Measurements from ENCODE around the gene PLAAT5. TPM values are rescaled to one million over a fixed set of nuclear protein-coding genes. Genes with fewer than 3 reads are reported as not detected.
A peak's percentile ranks its signal among the peaks of the same experiment; 100 is the strongest.

Gene PLAAT5
- total and polyA plus RNA-seq, 2 donors (not counting 1 experiment from before 2014, with no cell fraction given): 0.07 to 0.50 TPM

DNA sequence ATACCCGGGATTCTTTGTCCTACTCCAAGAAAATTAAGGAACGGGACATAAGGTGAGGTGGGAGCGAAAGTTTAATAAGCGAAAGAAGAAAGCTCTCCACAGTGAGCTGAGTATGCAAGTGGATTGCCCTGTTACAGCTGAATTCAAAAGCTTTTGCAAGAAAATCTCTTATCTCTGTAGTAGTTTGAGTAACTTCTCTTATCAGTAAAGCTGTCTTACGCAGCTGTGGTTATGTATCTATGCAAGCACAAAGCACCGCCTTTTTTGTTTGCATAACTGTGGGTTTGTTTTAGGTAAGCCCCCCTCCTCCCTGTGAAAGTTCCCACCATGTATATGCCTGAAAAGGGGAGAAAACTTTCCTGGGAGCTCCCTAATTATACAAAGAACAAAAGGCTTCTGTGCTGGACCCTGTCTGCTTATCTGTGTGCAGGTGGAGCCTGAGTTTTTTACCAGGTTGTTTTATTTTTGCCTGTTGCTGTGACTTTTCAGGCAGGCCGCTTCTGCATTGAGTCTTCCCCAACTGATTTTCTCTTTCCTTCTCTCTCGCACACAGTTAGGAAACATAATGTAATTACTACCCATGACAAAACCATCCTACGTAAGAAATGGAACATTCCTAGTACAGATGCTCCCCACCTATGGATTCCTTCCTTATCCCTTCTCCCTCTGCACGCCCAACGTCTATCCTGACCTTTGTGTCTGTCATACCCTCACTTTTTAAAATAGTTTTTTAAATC lies 837 bp upstream of the PLAAT5 start:
- no peaks in the 10 kb centered on the region for H3K79me2 ChIP-seq (ENCODE audit: control insufficient read depth, insufficient read depth, low read length)
- no peaks in the 10 kb centered on the region for H3K36me3 ChIP-seq (ENCODE audit: control insufficient read depth, insufficient read depth, low read length)
- H3K4me3 ChIP-seq (replicated peaks in 1 of 4; ENCODE audit: control extremely low read depth in 1 of 4, insufficient read depth in 1 of 4, low read depth in 3 of 4, low read length in 4 of 4): peak overlapping the region in 2 of 4 experiments; percentile 57 to 58
- H3K9me3 ChIP-seq (ENCODE audit: control insufficient read depth, insufficient read depth, low read depth, low read length): no peaks in the 10 kb centered on the region
- H3K27me3 ChIP-seq (ENCODE audit: control insufficient read depth, insufficient read depth, low read length): peaks cover 25% of the 10 kb centered on the region
- no peaks in the 10 kb centered on the region for H4K20me1 ChIP-seq (ENCODE audit: control insufficient read depth, extremely low read depth, insufficient read depth, low read length)
- no peaks in the 10 kb centered on the region for H3K4me1 ChIP-seq (ENCODE audit: control insufficient read depth, extremely low read depth, insufficient read depth, low read length)
- no peak for TF ChIP-seq EZH2 (IDR thresholded peaks at IDR 0.05; ENCODE audit: low read length, missing control alignments)
- TF ChIP-seq, protein P1, sequence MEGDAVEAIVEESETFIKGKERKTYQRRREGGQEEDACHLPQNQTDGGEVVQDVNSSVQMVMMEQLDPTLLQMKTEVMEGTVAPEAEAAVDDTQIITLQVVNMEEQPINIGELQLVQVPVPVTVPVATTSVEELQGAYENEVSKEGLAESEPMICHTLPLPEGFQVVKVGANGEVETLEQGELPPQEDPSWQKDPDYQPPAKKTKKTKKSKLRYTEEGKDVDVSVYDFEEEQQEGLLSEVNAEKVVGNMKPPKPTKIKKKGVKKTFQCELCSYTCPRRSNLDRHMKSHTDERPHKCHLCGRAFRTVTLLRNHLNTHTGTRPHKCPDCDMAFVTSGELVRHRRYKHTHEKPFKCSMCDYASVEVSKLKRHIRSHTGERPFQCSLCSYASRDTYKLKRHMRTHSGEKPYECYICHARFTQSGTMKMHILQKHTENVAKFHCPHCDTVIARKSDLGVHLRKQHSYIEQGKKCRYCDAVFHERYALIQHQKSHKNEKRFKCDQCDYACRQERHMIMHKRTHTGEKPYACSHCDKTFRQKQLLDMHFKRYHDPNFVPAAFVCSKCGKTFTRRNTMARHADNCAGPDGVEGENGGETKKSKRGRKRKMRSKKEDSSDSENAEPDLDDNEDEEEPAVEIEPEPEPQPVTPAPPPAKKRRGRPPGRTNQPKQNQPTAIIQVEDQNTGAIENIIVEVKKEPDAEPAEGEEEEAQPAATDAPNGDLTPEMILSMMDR (conservative IDR thresholded peaks at IDR 0.05 in 1 of 2, IDR thresholded peaks at IDR 0.05 in 1 of 2; ENCODE audit: low read depth in 1 of 2, low read length in 2 of 2): no peak
- no peak overlapping the region for H3K9ac ChIP-seq (ENCODE audit: insufficient read depth, low read length)
- DNase-seq (ENCODE audit: low read depth in 2 of 2): peak; percentile 58 to 84
- H2AFZ ChIP-seq (ENCODE audit: low read length): no peak overlapping the region
- H3K27ac ChIP-seq (ENCODE audit: insufficient read depth, low read length): no peak overlapping the region
- peak overlapping the region; percentile 85 for H3K4me2 ChIP-seq (ENCODE audit: extremely low read depth, insufficient read depth, low read length)

DNA sequence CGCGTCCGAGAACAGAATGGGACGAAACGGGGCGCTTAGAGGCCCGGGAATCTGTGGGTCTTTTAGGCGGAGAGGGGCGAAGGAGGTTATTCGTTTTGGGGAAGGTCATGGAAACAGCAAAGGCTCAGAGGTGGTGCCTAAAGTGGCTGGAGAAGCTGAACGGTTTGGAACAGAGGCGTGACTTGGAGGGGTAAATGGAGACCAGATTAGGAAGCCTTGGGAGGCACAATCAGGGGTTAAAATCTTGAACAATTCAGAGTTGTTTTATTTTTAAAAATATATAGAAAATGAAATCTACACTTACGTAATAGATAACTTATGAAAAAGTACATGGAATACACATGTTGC lies 247 bp upstream of the PLAAT5 start:
- no peaks in the 10 kb centered on the region for H3K79me2 ChIP-seq (ENCODE audit: control insufficient read depth, insufficient read depth, low read length)
- no peak overlapping the region for H3K9ac ChIP-seq (ENCODE audit: insufficient read depth, low read length)
- DNase-seq (ENCODE audit: low read depth in 2 of 2): no peak
- H3K4me2 ChIP-seq (ENCODE audit: extremely low read depth, insufficient read depth, low read length): peak overlapping the region; percentile 85
- peaks cover 25% of the 10 kb centered on the region for H3K27me3 ChIP-seq (ENCODE audit: control insufficient read depth, insufficient read depth, low read length)
- TF ChIP-seq, protein P1 (conservative IDR thresholded peaks at IDR 0.05 in 1 of 2, IDR thresholded peaks at IDR 0.05 in 1 of 2; ENCODE audit: low read depth in 1 of 2, low read length in 2 of 2): no peak
- no peak for TF ChIP-seq EZH2 (IDR thresholded peaks at IDR 0.05; ENCODE audit: low read length, missing control alignments)
- peak overlapping the region; percentile 35 for H2AFZ ChIP-seq (ENCODE audit: low read length)
- H3K36me3 ChIP-seq (ENCODE audit: control insufficient read depth, insufficient read depth, low read length): no peaks in the 10 kb centered on the region
- H3K4me1 ChIP-seq (ENCODE audit: control insufficient read depth, extremely low read depth, insufficient read depth, low read length): no peaks in the 10 kb centered on the region
- H3K9me3 ChIP-seq (ENCODE audit: control insufficient read depth, insufficient read depth, low read depth, low read length): no peaks in the 10 kb centered on the region
- H3K4me3 ChIP-seq (replicated peaks in 1 of 4; ENCODE audit: control extremely low read depth in 1 of 4, insufficient read depth in 1 of 4, low read depth in 3 of 4, low read length in 4 of 4): peak overlapping the region; percentile 27 to 58 (median 46)
- no peak overlapping the region for H3K27ac ChIP-seq (ENCODE audit: insufficient read depth, low read length)
- no peaks in the 10 kb centered on the region for H4K20me1 ChIP-seq (ENCODE audit: control insufficient read depth, extremely low read depth, insufficient read depth, low read length)

DNA sequence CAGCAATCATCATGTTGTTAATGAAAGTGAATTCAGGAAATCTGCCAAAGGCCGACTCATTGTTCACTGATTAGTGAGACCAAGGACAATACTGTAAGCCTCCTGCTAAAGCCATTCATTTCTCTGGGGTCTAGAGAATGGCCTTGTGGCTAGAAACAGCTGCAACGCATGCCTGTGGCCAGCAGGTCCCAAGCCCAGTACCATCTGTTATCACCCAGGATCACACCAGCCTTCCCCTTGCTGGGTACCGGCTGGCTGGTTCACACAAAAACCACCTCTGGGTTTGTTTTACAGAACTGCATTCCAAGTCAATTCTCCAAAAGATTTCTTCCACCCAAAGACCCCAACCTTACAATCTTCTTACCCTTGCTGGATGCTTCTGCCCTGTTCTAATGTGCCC lies 1.1 kb downstream of the PLAAT5 start:
- TF ChIP-seq, protein P1 (conservative IDR thresholded peaks at IDR 0.05 in 1 of 2, IDR thresholded peaks at IDR 0.05 in 1 of 2; ENCODE audit: low read depth in 1 of 2, low read length in 2 of 2): no peak
- no peak for TF ChIP-seq EZH2 (IDR thresholded peaks at IDR 0.05; ENCODE audit: low read length, missing control alignments)
- H3K4me3 ChIP-seq (replicated peaks in 1 of 4; ENCODE audit: control extremely low read depth in 1 of 4, insufficient read depth in 1 of 4, low read depth in 3 of 4, low read length in 4 of 4): no peak overlapping the region
- peak; percentile 33 to 85 for DNase-seq (ENCODE audit: low read depth in 2 of 2)
- no peaks in the 10 kb centered on the region for H3K36me3 ChIP-seq (ENCODE audit: control insufficient read depth, insufficient read depth, low read length)
- no peak overlapping the region for H3K9ac ChIP-seq (ENCODE audit: insufficient read depth, low read length)
- H3K4me1 ChIP-seq (ENCODE audit: control insufficient read depth, extremely low read depth, insufficient read depth, low read length): no peaks in the 10 kb centered on the region
- H2AFZ ChIP-seq (ENCODE audit: low read length): no peak overlapping the region
- H3K4me2 ChIP-seq (ENCODE audit: extremely low read depth, insufficient read depth, low read length): no peak overlapping the region
- no peaks in the 10 kb centered on the region for H4K20me1 ChIP-seq (ENCODE audit: control insufficient read depth, extremely low read depth, insufficient read depth, low read length)
- H3K27me3 ChIP-seq (ENCODE audit: control insufficient read depth, insufficient read depth, low read length): peaks cover 25% of the 10 kb centered on the region
- no peak overlapping the region for H3K27ac ChIP-seq (ENCODE audit: insufficient read depth, low read length)
- H3K9me3 ChIP-seq (ENCODE audit: control insufficient read depth, insufficient read depth, low read depth, low read length): no peaks in the 10 kb centered on the region
- no peaks in the 10 kb centered on the region for H3K79me2 ChIP-seq (ENCODE audit: control insufficient read depth, insufficient read depth, low read length)
